GM18870 (cell line): ENCODE measurements around the gene RNF208.
"Not testable (repeated sequence)": the region's sequence is repeated elsewhere in the genome, so short reads cannot be mapped to it uniquely, and the experiment has no call there.

Experiments
- ATAC-seq: cut with Tn5 transposase; IDR thresholded peaks from one replicate; pipeline ENCODE4 v1.9.1; 2021; ENCODE audit warnings: moderate library complexity; ENCODE audit not compliant: unreplicated experiment

RNF208 gene

DNA sequence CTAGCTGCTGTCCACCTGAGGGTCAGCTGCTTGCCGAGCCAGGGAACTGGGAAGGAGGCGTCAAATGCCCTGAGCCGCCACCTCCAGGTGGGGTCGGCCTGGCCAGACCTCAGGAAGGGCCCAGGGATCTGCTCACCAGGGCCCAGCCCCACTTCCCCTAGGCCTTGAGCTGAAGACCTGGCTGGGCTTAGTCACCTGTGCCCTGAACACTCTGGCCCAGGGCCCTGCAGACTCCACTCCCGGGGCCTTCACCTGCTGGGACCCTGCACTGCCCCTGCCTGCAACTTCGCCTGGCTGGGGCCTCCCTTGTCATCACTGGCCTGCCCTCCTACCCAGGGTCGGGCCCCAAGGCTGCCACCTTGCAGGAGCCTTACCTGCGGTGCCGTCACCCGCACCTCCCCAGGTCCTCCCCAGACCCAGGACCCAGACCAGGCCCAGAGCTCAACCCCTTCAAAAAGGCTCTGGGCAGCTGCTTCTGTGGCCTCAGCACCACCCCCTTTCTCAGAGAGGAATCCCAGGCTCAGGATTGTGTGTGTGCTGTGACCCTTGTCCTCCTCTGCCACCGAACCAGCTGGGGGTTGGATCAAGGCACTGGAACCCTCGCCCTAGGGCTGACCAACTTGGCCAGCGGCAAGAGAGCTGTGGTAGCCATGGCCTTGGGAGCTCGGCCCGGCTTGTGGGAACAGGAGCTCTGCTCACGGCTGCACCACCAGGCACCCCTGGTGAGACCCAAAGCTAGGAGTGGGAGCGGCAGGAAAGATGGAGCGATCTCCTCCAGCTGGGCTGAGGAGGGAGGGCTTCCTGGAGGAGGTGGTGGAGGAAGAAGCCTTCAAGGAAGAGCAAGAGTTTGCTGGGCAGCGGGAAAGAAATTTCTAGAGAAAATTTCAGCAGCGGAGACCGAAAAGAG is 31.9 kb upstream of the RNF208 start:
- ATAC-seq, result no peak

GRCh38 chr9:137252555-137253506 is 30.8 kb upstream of the RNF208 start:
- no peak for ATAC-seq

- no peak for ATAC-seq
Observed at GRCh38 chr9:137251490-137252268, 29.6 kb upstream of the RNF208 start.

DNA sequence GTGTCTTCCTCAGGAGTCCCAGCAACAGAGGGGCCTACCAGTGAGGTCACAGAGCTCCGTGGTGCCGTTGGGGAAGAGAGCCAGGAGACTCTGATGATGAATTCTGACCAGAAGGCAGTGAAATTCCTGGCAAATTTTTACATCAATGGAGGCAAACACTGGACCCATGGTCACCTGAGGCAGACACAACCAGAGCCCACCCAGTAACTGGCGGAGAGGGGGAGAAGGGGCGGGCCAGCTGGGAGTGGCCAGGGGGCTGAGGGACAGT is 29.1 kb upstream of the RNF208 start, which contains the start of gene STPG3:
STPG3 (plus strand) TSS at position 93 of the 268 bp plus-strand sequence; CDS start at position 94, 1 bp downstream.
- ATAC-seq, result no peak

- no peak for ATAC-seq
Observed at GRCh38 chr9:137250329-137251193, 28.5 kb upstream of the RNF208 start.

GRCh38 chr9:137247916-137248175 is 25.8 kb upstream of the RNF208 start:
- no peak for ATAC-seq

DNA sequence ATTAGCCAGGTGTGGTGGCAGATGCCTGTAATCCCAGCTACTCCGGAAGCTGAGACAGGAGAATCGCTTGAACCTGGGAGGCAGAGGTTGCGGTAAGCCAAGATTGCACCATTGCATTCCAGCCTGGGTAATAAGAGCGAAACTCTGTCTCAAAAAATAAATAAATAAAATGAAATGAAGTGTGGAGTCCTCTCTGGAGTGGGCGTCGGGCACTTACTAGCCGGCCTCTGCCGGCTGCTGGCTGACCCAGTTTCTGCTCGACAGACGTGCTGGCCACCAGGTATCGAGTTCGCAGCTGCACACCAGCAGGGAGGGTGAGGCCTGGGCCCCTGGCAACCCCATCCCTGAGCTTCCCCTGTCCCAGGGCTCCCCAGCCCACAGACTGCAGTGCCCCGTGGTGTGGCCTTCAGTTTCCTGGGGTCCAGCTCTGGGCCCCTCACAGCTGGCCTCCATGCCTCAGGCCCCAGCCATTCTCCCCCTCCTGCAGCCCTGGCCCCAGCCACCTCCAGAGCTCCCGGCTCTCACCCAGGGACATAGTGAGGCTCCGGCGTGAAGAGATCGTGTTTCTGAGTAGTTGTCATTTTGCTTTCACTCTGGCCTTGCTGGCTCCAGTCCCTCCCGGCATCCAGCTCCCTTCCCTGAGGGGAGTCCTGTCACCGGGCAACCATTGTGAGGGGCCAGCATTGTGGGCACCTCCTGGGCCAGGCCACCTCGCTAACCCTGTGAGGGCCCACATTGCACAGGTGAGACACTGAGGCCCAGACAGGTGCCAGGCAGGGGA is 25.3 kb upstream of the RNF208 start:
- no peak for ATAC-seq

DNA sequence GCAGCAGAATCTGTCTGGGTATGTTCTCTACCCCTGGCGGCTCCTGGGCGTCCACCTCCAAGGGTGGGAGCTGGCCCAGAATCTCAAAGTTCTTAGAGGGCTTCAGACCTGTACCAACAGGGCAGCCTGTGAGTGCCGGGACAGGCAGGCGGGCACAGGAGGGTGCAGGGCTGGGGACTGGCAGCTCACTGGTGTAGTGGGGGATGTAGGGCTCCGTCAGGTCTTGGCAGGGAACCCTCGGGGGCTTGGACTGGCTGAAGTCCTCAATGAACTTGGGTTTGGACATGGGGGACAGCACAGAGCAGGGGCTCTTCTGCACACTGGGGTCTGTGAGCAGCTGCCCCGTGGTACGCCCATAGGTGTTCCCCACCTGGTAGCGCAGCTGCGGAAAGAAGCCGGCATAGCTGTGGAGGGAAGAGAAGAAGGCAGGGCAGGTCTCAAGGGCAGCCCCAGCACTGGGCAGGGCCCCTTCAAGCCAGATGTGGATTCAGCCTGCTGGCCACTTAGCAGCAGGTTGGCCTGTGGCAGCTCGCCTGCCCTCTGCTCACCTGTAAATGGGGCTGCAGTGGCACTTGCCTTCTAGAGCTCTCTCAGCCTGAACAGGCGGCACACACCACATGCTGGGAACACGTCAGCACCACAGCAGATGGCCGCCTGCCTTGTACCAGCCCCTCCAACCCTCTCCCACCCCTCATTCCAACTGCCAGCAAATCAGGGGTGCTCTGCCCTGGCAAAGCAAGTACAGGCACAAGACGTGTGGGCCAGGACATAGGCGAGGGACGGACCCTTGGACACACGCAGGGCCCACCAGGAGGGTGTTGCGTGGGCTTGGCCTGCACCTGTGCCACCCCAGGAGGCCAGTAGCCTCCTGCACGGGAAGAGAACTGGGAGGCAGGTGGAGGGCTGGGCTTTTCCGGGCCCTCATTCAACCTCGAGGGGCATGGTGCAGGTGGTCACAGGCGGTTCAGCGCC is 23.7 kb upstream of the RNF208 start:
- no peak for ATAC-seq

DNA sequence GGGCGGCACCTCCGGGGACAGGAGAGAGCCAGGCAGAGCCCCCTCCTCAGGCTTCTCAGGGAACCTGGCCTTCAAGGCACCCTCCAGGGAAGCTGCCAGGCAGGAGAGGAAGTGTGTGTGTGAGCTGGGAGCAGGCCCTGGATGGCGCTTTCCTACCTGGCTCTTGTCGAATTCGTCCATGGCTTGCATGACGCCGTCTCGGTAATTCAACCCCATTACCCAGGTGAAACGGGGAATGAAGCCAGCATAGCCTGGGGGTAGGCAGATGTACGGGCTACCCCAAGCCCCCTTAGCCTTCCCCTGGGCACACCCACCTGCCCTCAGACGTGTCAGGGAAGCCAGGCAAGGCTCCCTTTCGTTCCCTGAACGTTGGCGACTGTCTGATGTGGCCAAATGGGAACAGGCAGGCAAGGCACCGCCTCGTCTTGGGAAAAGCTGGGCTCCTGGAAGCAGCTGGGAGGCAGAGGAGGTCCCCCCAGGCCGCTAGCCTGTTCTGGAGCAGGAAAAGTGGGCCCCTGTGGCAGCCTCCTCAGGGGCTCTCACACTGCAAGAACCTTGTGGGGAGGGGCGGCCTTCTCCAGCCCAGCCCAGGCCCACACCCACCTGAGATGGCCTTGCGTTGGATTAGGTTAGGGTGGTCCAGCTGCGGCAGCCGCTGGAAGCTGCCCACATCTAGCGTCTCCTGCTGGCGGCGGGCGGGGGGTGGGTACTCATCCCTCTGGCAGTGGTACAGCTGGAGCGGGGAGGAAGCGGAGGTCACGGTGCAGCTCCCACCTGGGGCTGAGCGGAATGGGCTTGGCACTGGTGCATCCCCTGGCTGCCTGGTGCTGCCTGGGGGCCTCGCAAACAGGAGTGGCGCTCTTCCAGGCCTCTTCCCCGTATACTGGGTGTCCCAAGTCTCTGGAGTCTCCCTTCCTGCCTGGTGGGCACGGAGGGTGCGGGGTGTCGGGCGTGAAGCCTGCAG is 22.7 kb upstream of the RNF208 start:
- ATAC-seq, result no peak

- no peak for ATAC-seq
Observed at GRCh38 chr9:137243626-137244485, 21.8 kb upstream of the RNF208 start.

DNA sequence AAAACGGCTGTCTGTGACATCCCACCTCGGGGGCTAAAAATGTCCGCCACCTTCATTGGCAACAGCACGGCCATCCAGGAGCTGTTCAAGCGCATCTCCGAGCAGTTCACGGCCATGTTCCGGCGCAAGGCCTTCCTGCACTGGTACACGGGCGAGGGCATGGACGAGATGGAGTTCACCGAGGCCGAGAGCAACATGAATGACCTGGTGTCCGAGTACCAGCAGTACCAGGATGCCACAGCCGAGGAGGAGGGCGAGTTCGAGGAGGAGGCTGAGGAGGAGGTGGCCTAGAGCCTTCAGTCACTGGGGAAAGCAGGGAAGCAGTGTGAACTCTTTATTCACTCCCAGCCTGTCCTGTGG is 21.2 kb upstream of the RNF208 start:
- not testable (repeated sequence) for ATAC-seq

DNA sequence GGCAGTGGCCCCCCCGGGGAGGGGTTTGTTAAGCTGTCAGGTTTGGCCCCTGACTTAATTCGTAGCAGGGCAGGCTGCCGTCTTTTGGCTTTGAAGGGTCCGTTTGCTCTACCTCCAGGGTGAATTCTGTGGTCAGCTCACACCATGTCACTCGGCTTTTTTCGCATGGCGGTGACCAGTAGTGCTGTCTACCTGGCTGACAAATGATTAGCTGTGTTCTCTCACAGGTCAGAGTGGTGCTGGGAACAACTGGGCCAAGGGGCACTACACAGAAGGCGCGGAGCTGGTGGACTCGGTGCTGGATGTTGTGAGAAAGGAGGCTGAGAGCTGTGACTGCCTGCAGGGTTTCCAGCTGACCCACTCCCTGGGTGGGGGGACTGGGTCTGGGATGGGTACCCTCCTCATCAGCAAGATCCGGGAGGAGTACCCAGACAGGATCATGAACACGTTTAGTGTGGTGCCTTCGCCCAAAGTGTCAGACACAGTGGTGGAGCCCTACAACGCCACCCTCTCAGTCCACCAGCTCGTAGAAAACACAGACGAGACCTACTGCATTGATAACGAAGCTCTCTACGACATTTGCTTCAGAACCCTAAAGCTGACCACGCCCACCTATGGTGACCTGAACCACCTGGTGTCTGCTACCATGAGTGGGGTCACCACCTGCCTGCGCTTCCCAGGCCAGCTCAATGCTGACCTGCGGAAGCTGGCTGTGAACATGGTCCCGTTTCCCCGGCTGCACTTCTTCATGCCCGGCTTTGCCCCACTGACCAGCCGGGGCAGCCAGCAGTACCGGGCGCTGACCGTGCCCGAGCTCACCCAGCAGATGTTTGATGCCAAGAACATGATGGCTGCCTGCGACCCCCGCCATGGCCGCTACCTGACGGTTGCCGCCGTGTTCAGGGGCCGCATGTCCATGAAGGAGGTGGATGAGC is 20.5 kb upstream of the RNF208 start:
- ATAC-seq, result no peak

DNA sequence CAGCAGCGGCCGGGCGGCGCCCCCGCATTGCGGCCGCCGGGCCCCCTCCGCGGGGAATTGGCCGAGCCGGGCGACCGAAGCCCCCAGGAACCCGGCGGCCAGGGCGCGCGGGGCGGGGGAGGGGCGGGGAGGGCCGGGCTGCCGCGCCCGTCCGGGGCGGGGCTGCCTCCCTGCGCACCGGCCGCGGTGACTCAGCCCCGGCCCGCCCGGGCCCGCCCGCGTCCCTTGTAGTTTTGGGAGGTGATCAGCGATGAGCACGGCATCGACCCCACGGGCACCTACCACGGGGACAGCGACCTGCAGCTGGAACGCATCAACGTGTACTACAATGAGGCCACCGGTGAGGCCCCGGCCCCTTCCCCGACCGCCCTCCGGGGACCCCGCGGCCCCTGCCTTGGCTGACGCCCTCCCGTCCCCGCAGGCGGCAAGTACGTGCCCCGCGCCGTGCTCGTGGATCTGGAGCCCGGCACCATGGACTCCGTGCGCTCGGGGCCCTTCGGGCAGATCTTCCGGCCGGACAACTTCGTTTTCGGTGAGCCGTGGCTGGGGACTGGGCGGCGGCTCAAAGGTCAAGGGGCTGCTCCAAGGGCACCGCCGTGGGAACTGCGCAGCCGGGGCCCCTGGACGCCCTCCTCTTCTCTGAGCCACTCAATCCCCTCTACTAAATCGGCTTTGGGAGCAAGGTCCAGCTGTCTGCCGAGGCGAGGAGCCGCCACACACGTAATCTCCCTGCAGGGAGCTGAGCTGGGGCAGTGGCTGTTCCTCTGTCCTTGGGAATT is 19.6 kb upstream of the RNF208 start:
- ATAC-seq, result no peak

- peak; percentile 89 for ATAC-seq
Observed at GRCh38 chr9:137240841-137241489, 18.9 kb upstream of the RNF208 start, which contains the start of gene TUBB4B. Gene TUBB4B (plus strand): TSS chr9:137241287. CDS start chr9:137241361, 74 bp downstream.
